DMS53 treated with DMSO at 0.1 percent for 48 hours (cell line): Measurements from ENCODE around the gene LIMS2.

ENCODE experiments used
- DNase-seq: peaks from one replicate; lab custom pipeline; 2025; ENCODE audit not compliant: unreplicated experiment; lab: John Stamatoyannopoulos, UW

Gene LIMS2

GRCh38 chr2:127674241-127675209, 805 bp downstream of the LIMS2 start:
- DNase-seq, result no peak

DNA sequence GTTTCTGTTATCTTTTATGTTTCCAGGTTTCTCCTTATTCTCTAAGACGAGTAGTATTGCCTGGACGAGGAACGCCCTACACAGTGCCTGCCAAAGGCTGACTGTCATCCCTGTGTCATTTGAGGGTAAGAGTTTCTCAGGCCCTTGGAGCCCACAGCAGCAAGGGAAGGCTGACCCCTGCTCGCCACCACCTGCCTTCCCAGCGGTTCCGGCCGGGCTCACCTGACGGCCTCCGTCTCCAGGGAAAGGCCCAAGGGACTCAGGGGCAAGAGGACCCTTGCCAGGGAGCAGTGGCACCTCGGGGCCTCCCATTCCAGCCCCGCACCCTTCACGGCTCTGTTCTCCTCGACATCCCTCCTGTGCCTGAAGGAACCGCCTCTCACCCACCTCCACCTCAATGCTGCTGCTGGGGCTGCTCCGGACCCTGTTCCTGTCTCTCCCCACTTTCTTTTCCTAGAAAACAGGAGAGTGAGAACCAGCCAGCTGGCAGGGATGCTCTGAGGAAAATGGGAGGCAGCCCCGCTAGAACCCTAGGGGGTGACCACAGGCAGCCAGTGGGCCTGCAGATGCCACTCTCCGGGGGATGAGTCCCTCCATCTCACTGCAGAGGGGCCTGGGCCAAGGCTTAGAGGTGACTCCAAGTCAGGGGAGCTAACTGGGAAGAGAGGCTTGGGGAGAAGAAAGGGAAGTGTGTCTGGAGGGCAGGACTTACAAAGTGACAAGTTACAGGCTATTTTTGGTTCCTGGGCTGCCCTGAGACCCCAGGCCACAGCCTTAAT, 1.9 kb downstream of the LIMS2 start:
- DNase-seq, result no peak

GRCh38 chr2:127672341-127673224, 2.7 kb downstream of the LIMS2 start:
- no peak for DNase-seq

GRCh38 chr2:127671557-127672302, 3.6 kb downstream of the LIMS2 start:
- no peak for DNase-seq

- no peak for DNase-seq
Observed at GRCh38 chr2:127670957-127671290, 4.4 kb downstream of the LIMS2 start.

DNA sequence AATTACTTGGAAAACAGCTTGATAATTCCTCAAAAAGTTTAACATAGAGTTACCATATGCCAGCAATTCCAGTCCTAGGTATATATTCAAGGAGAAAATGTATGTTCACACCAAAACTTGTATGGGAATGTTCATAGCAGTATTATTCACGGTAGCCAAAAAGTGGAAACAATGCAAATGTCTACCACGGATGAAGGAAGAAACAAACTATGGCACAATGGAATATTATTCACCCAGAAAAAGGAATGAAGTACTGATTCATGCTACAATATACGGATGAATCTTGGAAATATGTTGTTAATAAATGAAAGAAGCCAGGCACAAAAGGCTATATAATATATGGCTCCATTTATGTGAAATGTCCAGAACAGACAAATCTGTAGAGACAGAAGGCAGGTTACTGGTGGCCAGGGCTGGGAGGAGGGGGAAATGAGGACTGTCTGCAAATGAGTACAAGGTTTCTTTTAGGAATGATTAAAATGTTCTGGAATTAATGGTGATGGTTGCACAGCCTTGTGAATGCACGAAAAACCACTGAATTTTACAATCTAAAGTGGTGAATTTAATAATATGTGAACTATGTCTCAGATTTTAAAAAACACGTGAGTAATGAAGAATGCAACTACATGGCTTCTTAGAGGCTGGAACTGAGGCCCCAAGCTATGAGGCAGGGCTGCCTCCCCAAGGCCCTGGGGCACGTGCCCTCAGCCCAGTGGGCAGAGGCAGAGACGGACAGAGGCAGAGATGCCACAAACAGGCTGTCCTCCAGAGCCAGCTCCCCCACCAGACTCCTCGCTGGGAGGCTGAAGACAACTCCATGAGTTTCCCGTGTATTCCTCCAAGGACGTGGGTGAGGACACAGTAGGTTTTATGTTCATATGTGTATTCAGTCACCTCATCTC, 5.0 kb downstream of the LIMS2 start:
- no peak for DNase-seq

DNA sequence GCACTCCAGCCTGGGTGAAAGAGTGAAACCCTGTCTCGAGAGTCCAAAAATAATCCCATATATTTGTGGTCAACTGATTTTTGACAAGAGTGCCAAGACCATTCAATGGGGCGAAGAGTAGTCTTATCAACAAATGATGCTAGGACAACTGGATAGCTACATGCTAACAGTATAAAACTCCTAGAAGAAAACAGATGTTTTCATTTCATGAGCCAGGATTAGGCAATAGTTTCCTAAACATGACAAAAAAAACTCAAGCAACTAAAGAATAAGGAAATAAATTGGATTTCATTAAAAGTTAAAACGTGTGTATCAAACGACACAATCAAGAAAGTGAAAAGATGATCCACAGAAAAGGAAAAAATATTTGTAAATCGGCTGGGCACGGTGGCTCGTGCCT, 6.3 kb downstream of the LIMS2 start:
- DNase-seq, result no peak

- DNase-seq, result no peak
Observed at GRCh38 chr2:127665267-127665893, 9.9 kb downstream of the LIMS2 start.

GRCh38 chr2:127664895-127665225, 10.5 kb downstream of the LIMS2 start:
- DNase-seq, result no peak

DNA sequence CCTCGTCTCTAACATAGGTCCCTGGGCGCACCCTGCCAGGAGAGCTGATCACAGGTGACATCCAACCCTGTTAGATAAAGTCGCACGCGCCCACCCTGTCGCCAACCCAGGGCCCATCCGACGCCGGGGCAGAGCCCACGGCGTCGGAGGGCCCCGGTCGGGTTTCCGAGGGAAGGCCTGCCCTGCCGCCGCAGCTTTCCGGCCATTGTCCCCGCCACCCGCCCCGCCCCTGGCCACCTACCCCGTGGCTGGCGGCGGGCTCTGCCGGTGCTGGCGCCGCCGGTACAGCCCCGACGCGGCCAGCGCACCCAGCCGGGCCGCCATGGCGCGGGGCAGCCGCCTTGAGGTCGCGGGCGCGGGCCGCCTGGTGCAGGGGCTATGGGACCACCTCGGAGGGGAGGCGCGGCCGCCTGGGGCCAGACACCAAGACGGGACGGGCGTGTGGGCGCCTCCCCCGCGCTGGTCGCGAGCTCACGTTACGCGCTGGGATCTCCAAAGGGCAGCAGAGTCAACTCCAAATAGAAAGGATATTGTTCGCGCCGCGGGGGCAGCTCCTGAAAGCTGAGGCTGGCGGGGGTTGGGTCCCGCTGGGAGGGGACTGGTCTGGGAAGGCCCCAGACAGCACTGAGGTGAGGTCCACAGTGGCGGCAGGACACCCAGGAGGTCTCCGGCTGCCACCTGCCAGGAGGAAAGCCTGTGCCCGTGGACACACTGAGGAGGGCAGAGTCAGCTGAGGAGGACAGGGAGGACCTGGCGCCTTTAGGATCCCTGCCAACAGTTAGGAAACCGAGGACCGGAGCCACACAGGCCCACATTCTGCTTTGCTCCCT, 11.1 kb downstream of the LIMS2 start:
- no peak for DNase-seq

DNA sequence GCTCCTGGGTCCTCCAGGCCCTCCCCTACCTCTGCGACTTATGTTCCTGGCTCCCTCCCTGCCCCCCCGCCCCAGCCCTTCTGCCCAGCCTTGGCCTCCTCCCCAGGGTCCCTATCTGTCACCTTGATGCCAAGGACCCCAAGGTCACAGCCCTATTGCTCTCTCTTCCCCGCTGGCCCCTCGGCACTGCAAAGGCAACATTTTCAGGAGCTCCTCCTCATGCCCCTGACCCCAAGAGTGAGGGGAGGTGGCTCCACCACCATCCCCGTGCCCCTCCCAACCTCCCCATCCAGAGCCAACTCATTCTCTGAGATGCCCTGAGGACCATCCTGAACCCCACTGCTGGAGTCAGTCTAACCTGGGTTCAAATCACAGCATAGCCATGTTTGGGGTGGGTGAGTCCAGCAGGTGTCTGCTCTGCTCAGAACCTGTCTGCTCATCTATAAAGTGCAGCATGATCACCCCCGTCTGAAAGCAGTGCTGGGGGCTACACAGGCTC, 11.7 kb downstream of the LIMS2 start:
- no peak for DNase-seq

DNA sequence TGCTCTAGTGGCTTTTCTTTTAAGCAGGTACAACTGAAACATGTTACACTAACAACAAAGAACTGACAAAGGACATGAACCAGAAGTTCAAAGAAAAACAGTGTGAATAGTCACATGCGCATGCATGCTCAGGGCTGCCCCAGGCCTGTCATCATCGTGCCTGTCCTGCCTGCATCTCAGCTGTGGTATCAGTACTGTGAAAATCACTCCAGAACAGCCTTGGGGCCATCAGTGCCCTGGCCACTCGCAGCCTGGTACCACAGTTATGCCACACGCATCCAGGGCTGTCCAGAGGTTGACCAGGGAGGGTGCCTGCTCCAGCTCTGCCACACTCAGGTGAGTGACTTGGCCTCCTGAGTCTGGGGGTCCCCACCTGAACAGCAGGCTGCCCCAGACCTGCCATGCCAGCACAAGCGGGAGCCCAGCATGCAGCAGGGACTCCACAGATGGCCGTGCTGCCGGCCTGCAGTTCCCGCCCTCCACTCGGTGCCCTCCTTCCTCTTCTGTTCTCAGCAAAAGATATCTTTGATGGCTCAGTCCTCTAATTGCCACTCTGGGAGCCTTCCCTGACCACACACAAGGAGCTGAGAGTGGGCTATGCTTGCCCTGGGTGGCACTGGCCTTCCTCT, 12.3 kb downstream of the LIMS2 start:
- no peak for DNase-seq

DNA sequence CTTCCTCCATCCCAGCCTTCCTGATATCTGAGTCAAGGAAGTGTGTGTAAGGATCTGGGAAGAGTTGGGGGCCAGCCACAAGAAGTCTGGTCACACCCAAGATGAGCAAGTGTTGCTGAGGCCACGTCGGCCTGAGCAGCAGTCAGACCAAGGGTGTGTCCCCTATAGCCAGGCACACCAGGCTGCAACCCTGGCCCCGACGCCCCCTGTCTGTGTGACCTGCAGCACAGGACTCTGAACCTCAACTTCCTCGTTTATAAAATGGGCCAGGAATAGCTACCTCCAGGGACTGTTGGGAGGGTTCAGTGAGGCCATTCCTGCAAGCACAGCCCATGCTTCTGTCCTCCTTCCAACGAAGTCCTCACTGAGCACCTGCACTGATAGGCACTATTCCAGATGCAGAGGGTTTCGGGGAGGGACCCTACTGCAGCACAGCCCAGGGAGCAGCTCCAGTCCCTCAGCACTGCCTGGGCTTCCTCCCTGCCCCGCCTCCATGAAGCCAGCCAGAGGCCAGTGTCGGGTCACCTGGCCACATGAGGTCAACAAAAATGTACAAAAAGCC, 13.3 kb downstream of the LIMS2 start:
- DNase-seq, result no peak

DNA sequence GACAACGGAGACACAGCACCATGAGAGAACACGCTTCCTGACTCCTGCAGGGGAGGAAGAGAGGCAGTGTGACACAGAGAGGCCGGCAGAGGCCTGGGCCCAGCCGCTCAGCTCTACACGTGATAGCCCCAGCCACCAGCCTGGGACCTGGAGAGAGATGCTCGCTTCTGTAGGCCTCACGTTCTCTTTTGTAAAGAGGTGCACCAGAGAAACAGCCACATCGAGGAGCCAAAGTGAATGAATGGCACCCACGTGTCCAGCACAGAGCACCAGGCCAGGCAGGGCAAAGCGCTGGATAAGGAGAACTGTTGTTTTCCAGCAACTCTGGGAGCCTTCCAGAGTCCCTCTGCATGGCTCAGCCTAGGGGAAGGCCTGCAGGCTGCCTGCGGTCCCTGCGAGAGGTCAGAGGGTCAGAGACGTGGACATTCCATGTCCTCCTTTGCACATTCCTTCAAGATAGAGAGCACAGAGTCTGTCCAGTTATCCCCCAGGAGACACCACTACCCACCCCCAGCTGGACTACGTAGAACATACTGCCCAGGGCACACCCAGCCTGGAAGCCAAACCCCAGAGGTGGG, 14.2 kb downstream of the LIMS2 start:
- DNase-seq, result no peak

GRCh38 chr2:127660291-127660578, 15.1 kb downstream of the LIMS2 start:
- DNase-seq, result no peak

DNA sequence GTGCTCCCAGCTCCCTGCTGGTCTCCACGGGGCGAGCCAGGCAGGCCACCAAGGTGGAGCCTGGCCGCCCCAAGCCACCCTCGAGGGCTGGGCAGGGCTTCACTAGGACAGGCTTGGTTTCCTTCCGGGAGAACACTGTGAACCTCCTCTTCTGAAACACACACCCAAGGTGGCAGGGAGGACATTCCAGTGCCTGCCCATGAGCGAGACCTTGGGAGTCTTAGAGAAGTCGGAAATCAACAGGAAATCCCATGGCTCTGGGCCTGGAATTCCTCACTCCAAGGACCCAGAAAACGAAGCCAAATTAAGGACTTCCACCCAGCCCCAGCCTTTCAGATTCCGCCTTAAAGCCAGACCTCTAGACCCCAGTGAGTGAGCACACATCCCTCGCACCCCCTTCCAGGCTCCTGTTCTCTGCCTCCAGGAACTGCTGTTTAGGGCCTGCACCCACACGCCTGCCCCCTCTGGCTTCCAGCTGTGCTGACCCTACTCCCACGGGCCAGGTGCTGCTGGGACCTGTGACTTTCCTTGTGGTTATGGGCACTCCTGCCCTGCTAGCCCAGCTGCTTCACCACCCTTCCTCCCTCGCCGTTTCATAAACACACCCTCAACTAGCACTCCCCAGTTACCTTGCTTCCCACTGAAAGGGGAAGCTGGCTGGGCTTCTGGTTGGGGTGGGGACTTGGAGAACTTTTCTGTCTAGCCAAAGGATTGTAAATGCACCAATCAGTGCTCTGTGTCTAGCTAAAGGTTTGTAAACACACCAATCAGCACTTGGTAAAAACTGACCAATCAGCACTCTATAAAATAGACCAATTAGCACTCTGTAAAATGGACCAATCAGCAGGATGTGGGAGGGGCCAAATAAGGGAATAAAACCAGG, 15.7 kb downstream of the LIMS2 start:
- DNase-seq, result no peak
